Body of pancreas (tissue), 4 donors: ENCODE measurements around the gene PMM1.

Source experiments
- POLR2A ChIP-seq, 3 donors: fragments of 450-650 bp; IDR thresholded peaks; one replicate each; pipeline ENCODE4 v1.6.1; 2016; ENCODE audit warnings: antibody characterized with exemption in 3 of 3, mild to moderate bottlenecking in 2 of 3
- TF ChIP-seq, protein P1 (sequence below), 7 experiments: fragments of 450-650 bp in 4 of 7; fragments of 200-600 bp in 3 of 7; sonication (generic) in 3 of 7; IDR thresholded peaks; one replicate each; pipeline ENCODE4 v1.5.1; 2016 to 2019; ENCODE audit warnings: antibody characterized with exemption in 7 of 7

DNA sequence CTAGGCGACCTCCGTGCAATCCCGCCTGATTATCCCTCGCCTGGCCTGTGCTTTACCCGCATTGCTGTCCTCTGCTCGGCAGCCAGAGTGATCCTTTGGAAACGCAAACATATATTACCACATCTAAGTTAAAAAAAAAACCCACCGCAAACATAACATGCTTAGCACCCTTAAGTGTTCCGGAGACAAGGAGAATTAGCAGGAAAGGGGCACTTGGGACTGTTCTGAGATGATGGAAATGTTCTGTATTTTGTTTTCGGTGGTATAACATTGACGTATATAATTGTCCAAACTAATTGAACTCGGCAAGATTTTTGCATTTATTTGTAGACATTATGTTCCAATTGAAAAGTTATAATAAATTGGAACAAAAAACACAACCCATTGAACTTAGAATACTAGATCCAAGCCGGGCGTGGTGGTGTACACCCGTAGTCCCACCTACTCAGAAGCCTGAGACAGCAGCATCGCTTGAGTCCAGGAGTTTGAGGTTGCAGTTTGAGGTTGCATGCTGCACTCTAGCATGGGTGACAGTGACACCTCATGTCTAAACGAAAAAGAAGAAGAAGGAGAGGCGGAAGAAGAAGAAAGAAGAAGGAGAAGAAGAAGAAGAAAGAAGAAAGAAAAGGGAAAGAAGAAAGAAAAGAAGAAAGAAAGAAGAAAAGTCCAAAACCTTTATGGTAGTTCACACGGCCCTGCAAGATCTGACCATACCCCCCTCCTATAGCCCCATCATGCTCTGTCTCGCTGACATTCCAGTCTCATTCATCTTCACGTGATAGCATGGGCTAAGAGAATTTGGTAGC lies 44.8 kb downstream of the PMM1 start:
- TF ChIP-seq, protein P1, sequence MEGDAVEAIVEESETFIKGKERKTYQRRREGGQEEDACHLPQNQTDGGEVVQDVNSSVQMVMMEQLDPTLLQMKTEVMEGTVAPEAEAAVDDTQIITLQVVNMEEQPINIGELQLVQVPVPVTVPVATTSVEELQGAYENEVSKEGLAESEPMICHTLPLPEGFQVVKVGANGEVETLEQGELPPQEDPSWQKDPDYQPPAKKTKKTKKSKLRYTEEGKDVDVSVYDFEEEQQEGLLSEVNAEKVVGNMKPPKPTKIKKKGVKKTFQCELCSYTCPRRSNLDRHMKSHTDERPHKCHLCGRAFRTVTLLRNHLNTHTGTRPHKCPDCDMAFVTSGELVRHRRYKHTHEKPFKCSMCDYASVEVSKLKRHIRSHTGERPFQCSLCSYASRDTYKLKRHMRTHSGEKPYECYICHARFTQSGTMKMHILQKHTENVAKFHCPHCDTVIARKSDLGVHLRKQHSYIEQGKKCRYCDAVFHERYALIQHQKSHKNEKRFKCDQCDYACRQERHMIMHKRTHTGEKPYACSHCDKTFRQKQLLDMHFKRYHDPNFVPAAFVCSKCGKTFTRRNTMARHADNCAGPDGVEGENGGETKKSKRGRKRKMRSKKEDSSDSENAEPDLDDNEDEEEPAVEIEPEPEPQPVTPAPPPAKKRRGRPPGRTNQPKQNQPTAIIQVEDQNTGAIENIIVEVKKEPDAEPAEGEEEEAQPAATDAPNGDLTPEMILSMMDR (IDR thresholded peaks at IDR 0.05), result no peak
- TF ChIP-seq POLR2A (IDR thresholded peaks at IDR 0.05), result no peak
